WI38 (cell line): ENCODE results near the gene HSPB7.
"Not testable (repeated sequence)": the region's sequence is repeated elsewhere in the genome, so short reads cannot be mapped to it uniquely, and the experiment has no call there.

Experiments used
- H3K4me3 ChIP-seq: 2 replicates; pipeline ENCODE4 v1.5.1; 2011; ENCODE audit warnings: low read depth, mild to moderate bottlenecking, control low read depth, low read length
- CTCF ChIP-seq: IDR thresholded peaks from 2 replicates; pipeline ENCODE4 v1.5.1; 2012; ENCODE audit warnings: low read depth, mild to moderate bottlenecking, control low read depth, low read length

The HSPB7 gene

DNA sequence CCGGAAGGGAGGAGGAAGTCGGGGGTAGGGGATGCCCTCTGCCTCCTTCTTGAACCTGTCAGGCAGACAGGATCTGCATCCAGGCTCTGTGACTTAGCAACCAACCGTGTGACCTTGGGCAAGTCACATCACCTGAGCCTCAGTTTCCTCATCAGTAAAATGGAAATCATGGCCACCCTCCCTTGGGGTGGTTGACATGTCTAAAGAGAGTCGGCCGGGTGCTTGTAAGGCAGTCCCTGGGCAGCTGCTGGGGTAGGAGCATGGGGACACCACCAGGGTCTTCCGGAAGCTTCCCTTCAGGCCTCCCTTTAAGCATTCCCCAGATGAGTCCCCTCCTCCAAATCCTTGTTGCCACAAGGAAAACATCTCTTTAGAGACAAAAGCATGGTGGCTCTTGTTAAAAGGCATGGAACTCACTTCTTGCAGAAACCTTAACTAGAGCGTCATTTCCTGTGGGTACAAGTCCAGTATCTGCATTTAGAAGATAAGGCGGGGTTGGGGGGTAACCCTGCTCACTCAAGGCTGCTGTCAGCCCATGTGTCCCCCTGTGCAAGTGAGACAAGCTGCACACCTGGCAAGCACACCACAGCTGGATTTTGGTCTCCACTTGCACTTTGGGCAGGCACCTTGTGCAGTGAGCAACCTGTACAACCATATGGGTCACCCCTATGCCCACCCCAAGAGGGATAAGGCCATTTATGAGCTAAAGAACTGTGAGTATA, 36.1 kb upstream of the HSPB7 start:
- TF ChIP-seq CTCF = no peak
- H3K4me3 ChIP-seq = no peak overlapping the region

GRCh38 chr1:16051949-16052348, 34.1 kb upstream of the HSPB7 start:
- H3K4me3 ChIP-seq = not testable (repeated sequence)

DNA sequence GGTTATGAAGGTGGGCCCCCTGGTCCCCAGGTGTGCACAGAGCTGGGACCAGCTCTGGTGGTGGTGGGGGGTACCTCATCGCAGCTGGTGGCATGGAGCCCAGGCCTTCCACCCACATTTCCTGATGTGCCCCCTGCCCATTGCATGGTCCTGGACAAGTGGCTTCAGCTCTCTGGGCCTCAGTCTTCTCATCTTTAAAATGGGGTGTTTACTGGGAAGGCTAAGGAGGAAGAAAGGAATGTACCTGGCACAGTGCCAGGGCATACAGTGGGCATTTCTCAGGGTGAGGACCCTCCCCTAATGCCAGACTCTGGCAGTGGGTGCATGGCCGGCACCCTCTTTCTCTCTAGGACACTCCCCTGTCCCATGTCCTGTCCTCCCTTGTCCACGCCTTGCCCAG, 33.2 kb upstream of the HSPB7 start:
- TF ChIP-seq CTCF = no peak
- no peak overlapping the region for H3K4me3 ChIP-seq

GRCh38 chr1:16050328-16050727, 32.5 kb upstream of the HSPB7 start:
- no peak for TF ChIP-seq CTCF
- H3K4me3 ChIP-seq = no peak overlapping the region

GRCh38 chr1:16048573-16049189, 30.8 kb upstream of the HSPB7 start:
- H3K4me3 ChIP-seq = peak overlapping the region; percentile 45
- TF ChIP-seq CTCF = no peak

- no peak overlapping the region for H3K4me3 ChIP-seq
- no peak for TF ChIP-seq CTCF
Observed at GRCh38 chr1:16047791-16048475, 30.1 kb upstream of the HSPB7 start.

GRCh38 chr1:16046842-16047241, 29.0 kb upstream of the HSPB7 start:
- no peak overlapping the region for H3K4me3 ChIP-seq
- TF ChIP-seq CTCF = no peak
